ENCODE measurements around the gene SGCA. TPM values are rescaled to one million over a fixed set of nuclear protein-coding genes. Genes with fewer than 3 reads are reported as not detected.

Gene SGCA
- total and polyA plus RNA-seq, 2 of the 8 experiments (the other 6 are each of a cell fraction or from before 2014, with no cell fraction given): 0.12 TPM; not detected in 1

DNA sequence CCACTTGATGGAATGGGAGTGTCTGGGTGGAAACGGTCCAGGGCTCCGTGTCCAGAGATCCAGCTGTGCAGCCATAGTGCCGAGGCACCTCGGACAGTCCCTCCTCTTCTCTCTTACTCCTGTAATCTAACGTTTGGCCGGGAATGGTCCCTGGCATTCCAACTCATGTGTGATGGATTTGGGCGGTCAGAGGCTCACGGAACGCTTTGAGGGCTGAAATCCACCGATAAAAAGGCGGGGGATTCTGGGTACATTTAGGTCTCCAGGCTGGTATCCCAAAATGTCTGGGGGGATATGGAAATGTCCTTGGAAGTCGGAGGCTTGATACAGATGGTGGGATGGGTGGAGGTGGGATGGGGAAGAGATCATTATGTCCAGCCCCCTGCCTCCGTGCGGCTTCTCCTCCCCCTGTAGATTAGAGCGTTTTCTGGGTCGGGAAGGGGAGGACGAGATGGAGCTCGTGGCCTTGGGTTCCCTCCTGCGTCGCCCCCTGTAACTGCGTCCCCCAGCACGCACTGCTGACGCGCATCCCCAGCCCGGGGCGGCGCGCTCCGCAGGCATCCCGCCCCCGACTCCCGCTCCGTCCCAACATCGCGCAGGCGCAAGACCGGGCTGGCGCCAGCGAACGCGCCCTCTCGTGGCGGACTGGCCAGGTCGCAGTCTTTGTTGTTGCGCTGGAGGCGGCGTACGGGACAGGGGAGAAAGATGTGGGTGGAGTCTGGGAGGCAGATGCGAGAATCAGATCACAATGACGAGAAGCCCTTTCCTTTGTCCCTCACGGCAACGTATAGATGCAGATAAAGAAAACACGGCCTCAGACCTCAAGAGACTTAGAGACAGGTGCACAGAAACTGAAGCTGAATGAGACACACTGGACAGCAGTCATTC lies 4.5 kb upstream of the SGCA start (continued):
- TF ChIP-seq KDM4A (IDR thresholded peaks at IDR 0.05; ENCODE audit: low read depth, low read length, severe bottlenecking) (peak; percentile 74), CTBP2 (IDR thresholded peaks at IDR 0.05; ENCODE audit: borderline replicate concordance, insufficient read depth, insufficient read length, low read length) (peak; percentile 26), BACH1 (IDR thresholded peaks at IDR 0.05; ENCODE audit: low read length) (no peak), KDM5A (IDR thresholded peaks at IDR 0.05; ENCODE audit: low read length) (no peak), NRF1 (IDR thresholded peaks at IDR 0.05; ENCODE audit: low read depth, low read length) (peak; percentile 74), CREB1 (IDR thresholded peaks at IDR 0.05) (peak; percentile 92), SUZ12 (IDR thresholded peaks at IDR 0.05; ENCODE audit: low read length) (no peak), EZH2 (IDR thresholded peaks at IDR 0.05; ENCODE audit: low read depth, low read length, severe bottlenecking) (no peak), ATF3 (IDR thresholded peaks at IDR 0.05; ENCODE audit: insufficient read depth, low read depth, low read length) (peak; percentile 62; the same call in 1 of the 2 replicates), ATF2 (IDR thresholded peaks at IDR 0.05; ENCODE audit: low read length) (0 out of 2 replicates have a peak, but pooled peaks have one; percentile 22), TEAD4 (IDR thresholded peaks at IDR 0.05; ENCODE audit: low read depth, low read length) (peak; percentile 16; the same call in 1 of the 2 replicates), TBP (IDR thresholded peaks at IDR 0.05; ENCODE audit: low read depth, low read length) (peak; percentile 13; the same call in 1 of the 2 replicates)
